Hematopoietic multipotent progenitor cell treated with erythropoietin and hydrocortisone succinate and interleukin-3 and kit ligand, for 17 days (in vitro differentiated cells): ENCODE data around the gene FCGR3B.
"Not testable (repeated sequence)": the region's sequence is repeated elsewhere in the genome, so short reads cannot be mapped to it uniquely, and the experiment has no call there.

Source experiments
- DNase-seq: peaks from one replicate; pipeline ENCODE4 v3.0.0-alpha.2; 2015; ENCODE audit warnings: low spot score

Gene FCGR3B

DNA sequence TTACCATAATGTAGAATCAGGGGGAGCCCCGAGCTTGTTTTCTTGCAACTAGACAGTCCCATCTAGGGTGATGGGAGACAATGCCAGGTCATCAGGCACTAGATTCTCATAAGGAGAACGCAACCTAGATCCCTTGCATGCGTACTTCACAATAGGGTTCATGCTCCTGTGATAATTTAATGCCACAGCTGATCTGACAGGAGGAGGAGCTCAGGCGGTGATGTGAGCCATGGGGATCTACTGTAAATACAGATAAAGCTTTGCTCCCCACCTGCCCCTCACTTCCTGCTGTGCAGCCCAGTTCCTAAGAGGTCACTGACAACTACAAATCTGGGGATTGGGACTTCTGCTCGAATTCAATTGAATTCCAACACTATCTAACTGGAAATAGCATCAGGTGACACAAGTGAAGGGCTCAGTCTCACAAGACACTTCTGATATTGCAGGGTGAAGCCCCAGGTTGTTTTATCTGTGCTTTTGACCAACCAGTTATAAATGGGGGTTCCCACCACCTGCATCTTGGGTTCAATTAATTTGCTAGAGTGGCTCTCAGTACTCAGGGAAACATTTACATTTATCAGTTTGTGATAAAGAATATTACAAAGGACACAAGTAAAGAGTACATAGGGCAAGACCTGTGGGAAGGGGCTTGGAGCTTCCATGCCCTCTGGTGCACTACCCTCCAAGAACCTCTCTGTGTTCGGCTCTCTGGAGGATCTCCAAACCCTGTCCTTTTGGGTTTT, 7.4 kb upstream of the FCGR3B start:
- DNase-seq: not testable (repeated sequence)

DNA sequence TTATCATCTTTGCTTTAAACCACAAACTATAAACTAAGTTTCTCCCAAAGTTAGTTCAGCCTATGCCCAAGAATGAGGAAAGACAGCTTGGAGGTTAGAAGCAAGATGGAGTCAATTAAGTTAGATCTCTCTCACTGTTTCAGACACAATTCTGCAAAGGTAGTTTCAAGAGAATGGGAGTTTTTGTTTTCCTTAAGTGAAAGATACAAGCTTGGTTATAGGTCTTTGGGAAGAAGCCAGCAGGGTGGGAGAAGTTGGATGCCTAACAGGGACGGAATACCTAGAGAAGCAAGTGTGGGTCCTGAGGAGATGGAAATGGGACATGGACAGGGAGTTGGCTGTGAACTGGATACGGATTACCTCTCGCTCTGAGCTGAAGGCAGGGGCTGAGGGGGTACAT, 6.0 kb upstream of the FCGR3B start:
- DNase-seq: not testable (repeated sequence)

- not testable (repeated sequence) for DNase-seq
Observed at GRCh38 chr1:161636189-161636782, 5.3 kb upstream of the FCGR3B start.

DNA sequence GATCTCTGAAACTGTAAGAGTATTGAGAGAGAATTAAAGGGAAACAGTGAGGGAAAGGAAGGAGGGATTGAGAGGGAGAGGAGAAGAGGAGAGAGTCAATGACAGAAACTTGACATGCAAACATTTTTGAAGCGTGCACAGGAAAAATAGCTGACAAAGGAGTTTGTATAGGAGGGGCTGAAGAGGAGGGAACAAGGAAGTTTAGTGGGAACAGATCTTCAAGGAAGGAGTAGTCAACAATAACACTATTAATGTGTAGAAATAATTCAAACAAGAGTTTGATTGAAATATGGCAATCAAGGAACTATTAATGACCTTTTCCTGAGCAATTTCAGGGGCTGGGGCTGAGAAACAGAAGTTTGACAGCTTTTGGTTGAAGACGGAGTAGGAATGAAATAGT, 4.0 kb upstream of the FCGR3B start:
- DNase-seq: not testable (repeated sequence)

DNA sequence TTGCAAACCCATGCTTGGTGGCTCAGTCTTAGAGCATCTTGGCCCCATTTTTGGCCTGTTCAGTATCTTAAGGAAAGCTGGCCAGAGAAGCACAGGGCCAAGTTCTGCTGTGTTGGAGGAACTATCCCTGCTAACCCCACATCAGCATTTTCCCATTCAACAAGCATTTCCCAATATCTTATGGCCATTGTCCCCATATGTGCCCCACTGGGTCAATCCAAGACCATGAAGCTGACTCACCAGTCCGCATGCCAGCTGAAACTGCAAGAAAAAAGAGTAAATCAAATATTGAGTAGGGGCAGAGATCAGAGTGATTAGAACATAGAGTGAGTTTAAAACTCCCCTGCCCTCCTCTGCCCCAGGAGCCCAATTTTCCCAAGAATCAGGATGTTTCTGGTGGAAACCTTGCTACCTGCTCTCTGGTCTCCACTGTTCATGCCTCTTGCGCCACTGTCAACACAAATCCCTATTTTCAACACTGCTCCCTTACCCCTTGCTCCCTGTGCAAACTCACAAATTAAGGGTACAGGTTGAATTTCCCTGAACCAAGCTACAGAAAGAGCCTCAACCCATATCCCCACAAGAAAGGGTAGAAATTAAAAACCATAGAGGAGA, 741 bp downstream of the FCGR3B start:
- DNase-seq: not testable (repeated sequence)

- DNase-seq: not testable (repeated sequence)
Observed at GRCh38 chr1:161626445-161627146, 4.4 kb downstream of the FCGR3B start.

DNA sequence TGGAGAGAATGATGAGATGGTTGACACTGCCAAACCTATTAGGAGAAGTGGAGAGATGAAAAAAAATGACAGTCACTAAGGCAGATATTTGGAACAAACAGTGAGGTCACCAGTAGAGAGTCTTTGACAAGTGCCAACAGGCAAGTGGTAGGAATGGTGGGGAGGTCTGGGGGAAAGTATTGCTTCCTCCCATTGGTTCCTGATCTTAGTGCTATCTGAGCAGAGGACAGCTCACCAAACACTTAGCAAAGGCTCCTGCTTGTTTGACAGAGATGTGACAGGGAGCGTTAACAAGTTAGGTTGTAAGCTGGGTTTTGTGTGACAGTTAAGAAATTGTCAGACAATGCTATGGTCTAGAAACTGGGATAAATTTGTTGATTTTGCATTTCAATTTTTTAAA, 6.4 kb downstream of the FCGR3B start:
- not testable (repeated sequence) for DNase-seq

DNA sequence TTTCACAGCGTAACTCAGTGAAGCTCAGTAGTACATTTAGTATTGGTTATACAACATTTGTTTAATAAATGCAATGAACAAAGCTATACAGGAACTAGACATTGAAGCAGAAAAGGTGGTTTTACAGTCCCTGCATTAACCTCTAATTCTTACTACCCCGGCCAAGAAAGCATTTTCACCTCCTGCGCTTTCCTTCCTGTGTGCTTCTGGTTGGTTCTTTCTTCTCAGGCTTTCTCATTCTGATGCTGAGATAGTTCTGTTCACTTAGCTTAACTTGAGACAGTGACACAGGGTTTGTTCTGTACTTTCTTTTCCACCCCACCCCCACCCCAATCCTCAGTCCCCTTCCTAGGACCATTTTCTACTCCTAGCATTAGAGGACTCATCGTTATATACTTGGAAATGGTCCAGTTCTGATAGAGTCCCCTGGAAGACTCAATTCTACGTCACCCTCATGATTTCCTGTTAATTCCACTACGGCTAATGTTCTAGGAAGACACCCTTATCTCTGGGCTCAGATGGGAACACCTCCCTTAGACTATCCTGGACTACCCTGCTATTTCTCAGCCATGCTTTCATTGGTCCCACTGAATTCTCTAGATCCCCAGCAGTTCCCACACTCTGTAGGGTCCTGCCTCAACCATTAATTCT, 7.5 kb downstream of the FCGR3B start:
- peak; percentile 54 for DNase-seq

- peak; percentile 67 for DNase-seq
Observed at GRCh38 chr1:161622054-161622453, 8.9 kb downstream of the FCGR3B start.

DNA sequence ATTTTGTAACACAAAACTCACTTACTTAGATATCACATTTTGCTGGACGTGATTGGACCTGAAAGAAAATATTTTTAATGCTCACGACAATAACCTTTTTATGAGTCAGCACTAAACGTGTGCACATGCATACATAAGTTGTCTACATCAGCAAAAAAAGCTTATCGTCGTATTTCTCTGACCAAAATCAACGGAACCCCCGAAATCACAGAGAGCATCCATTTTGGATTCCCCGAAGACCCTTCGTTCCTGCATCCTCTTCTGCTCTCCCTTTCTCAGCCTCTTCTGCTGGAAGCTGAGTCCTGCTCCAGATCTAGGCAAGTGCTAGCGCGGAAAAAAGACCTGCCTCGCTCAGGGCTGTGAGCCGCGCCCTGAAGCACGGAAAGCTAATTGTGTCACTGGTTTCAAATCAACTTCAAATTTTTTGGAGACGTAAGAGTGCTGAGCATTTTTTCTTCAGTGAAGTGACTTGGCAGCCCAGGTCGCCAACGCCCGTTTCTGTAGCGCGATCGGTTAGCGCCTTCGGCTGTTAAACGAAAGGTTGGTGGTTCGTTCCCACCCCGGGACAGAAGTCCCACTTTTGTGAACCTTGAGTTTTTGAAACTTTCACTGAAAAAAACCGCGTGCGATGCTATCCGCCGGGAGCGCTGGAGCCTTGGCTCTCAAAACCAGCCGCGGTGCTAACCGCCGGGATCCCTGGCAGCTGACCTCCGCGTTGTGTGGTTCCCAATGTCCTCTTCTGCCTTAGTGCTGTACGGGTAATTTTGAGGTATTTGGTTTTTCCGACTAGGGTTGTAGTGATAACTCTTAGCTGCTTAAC, 9.6 kb downstream of the FCGR3B start:
- DNase-seq: peak; percentile 85

- not testable (repeated sequence) for DNase-seq
Observed at GRCh38 chr1:161620399-161620798, 10.6 kb downstream of the FCGR3B start.

DNA sequence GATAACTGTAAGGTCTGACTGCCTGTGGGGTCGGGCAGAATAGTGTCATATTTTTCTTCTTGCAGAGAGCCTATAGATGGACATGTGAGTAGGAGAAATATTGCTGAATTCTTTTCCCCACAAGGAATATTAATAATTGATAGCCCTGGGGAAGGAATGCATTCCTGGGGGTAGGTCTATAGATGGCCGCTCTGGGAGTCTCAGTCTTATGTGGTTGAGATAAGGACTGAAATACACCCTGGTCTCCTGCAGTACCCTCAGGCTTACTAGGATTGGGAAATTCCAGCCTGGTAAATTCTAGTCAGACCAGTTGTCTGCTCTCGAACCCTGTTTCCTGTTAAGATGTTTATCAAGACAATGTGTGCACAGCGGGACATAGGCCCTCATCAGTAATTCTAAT, 12.5 kb downstream of the FCGR3B start:
- DNase-seq: not testable (repeated sequence)

DNA sequence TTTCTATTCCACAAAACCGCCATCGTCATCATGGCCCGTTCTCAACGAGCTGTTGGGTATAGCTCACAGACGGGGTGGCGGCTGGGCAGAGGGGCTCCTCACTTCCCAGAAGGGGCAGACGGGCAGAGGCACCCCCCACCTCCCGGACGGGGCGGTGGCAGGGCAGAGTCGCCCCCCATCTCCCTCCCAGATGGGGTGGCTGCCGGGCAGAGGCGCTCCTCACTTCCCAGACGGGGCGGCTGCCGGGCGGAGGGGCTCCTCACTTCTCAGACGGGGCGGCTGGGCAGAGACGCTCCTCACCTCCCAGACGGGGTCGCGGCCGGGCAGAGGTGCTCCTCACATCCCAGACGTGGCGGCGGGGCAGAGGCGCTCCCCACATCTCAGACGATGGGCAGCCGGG, 14.6 kb downstream of the FCGR3B start:
- DNase-seq: not testable (repeated sequence)

DNA sequence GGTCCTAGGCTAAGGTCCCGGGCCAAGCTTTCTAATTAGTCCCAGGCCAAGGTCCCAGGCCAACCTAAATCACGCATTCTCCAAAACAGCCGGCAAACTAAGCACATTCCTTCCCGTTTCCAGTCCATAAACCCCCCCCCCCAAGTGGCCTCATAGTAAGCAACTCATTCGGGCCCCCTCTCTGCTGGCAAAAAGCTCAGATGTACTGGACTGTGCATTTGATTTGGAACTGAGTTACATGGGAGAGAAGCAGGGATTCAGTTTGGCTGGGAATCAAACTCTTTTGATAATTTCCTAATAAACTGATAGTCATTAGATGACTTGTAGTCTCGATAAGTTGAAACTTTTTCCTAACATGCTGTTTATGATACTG, 17.8 kb downstream of the FCGR3B start:
- not testable (repeated sequence) for DNase-seq

DNA sequence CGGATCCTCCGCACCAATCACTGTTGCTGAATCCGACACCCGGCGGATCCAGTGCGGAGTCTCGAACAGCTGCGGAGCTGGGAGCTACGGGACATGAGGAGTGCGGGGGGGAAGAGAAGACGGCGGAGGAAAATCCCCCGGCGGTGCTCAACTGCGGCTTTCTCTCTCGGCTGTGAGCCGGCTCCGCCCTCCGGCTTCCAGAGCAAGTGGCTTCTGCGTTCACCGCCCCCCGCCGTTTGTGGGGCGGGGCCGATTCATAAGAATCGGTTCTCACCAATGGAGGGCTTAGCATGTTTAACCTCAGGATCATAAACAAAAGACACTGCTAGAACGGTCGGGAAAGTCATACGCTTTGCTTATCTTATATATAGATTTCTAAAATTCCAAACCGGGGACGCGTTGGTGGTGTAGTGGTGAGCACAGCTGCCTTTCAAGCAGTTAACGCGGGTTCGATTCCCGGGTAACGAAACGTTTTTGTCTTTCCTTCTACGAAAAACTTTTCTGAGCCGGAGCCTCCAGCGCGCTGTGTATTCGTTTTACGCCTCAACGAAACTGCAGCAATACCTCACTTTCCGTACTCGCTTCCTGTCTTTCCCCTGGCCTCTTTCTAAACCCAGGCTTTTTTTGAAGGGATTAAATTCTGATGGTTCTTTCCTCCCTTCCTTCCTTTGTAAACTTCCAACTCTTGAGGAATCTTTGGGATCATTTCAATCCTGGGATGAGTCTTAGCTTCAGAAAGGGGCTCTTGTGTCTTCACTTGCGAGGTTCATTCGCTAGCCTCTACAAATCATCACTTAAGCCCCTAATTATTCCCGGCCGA, 18.4 kb downstream of the FCGR3B start:
- peak; percentile 93 for DNase-seq

GRCh38 chr1:161611866-161612321, 19.1 kb downstream of the FCGR3B start:
- DNase-seq: peak; percentile 73

GRCh38 chr1:161610198-161610597, 20.8 kb downstream of the FCGR3B start:
- peak; percentile 55 for DNase-seq

DNA sequence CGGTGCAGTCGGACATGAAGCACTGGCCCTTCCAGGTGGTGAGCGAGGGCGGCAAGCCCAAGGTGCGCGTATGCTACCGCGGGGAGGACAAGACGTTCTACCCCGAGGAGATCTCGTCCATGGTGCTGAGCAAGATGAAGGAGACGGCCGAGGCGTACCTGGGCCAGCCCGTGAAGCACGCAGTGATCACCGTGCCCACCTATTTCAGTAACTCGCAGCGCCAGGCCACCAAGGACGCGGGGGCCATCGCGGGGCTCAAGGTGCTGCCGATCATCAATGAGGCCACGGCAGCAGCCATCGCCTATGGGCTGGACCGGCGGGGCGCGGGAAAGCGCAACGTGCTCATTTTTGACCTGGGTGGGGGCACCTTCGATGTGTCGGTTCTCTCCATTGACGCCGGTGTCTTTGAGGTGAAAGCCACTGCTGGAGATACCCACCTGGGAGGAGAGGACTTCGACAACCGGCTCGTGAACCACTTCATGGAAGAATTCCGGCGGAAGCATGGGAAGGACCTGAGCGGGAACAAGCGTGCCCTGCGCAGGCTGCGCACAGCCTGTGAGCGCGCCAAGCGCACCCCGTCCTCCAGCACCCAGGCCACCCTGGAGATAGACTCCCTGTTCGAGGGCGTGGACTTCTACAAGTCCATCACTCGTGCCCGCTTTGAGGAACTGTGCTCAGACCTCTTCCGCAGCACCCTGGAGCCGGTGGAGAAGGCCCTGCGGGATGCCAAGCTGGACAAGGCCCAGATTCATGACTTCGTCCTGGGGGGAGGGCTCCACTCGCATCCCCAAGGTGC, 24.2 kb downstream of the FCGR3B start:
- not testable (repeated sequence) for DNase-seq

DNA sequence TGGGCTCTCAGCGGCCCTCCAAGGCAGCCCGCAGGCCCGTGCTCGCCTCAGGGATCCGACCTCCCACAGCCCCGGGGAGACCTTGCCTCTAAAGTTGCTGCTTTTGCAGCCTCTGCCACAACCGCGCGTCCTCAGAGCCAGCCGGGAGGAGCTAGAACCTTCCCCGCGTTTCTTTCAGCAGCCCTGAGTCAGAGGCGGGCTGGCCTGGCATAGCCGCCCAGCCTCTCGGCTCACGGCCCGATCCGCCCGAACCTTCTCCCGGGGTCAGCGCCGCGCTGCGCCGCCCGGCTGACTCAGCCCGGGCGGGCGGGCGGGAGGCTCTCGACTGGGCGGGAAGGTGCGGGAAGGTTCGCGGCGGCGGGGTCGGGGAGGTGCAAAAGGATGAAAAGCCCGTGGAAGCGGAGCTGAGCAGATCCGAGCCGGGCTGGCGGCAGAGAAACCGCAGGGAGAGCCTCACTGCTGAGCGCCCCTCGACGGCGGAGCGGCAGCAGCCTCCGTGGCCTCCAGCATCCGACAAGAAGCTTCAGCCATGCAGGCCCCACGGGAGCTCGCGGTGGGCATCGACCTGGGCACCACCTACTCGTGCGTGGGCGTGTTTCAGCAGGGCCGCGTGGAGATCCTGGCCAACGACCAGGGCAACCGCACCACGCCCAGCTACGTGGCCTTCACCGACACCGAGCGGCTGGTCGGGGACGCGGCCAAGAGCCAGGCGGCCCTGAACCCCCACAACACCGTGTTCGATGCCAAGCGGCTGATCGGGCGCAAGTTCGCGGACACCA, 25.0 kb downstream of the FCGR3B start:
- DNase-seq: not testable (repeated sequence)
